GM12874 (cell line): ENCODE data around the gene KDM5D.

ENCODE experiments used
- CTCF ChIP-seq: IDR thresholded peaks from 2 replicates; pipeline ENCODE4 v1.5.1; 2011; ENCODE audit warnings: low read depth, mild to moderate bottlenecking, control low read depth, low read length, moderate library complexity; ENCODE audit not compliant: insufficient read depth

The KDM5D gene

DNA sequence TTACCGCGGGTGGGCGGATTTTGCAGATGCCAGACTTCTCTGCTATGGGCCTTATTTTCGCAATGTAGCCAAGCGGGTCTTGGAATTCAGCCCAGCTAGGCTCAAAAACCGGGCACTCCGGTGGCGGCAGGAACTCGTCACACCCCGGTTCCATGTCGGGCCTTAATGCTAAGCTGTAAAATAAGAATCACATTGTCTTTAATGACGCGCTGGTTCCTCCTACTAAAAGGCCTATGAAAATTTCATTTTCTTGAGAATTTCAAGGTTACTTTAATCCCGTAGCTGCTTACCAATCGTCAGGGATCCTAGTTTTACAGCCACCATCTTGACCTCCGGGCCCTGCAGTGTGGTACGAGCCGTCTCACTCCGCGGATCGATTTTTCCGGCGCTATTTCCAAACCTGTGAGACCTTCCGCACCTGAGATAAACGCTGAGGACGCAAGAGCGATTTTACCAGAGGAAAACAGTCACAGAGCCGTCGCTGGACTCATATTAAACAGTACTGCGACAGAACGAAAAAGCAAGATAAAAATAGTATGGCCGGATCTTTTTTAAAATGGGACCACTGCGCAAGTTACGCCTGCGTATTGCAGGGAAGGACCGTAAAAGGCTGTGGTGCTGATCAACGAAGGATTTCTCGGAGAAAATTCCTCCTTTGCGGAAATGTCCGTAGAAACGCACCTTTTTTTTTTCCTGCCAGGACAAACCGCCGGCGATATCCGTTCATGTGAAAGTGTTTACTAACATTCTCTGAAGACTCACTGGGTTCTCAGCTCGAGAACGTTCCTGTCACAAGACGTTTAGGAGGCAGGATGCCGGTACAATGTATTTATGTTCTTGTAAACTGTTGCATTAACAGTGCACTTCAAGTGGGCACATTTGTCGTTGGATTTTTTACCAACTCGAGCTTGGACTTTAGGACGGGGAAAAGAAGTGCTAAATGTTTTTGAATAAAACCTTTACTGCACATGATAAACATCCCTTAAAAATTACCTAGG is at the start of gene KDM5D:
Gene KDM5D, minus strand, starts transcription at position 346 of the 998 bp plus-strand sequence. Its CDS starts 192 bp downstream, at position 154.
- no peak for TF ChIP-seq CTCF

GRCh38 chrY:19768375-19768774 is 23.8 kb upstream of the KDM5D start:
- no peak for TF ChIP-seq CTCF

DNA sequence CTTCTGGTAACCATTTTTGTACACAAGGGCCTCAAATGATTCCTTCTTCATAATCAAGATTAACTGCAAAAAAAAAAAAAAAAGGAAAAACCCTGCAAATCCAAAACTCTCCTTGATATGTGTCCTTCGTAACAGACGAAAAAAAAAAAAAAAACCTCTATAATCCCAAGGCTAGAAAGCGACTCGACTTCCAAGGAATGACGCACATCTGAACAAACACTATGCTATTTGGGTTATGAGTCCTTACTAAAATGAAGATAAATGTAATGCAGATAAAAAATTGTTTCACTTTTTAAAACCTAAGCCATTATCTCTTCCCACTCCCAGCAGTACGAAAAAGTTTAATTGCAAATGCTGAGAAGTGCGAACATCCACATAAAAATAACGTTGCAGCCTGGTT is 1.2 kb downstream of the KDM5D start:
- no peak for TF ChIP-seq CTCF

GRCh38 chrY:19742153-19742552 is 2.4 kb downstream of the KDM5D start:
- TF ChIP-seq CTCF = no peak

GRCh38 chrY:19734425-19734824 is 10.1 kb downstream of the KDM5D start:
- TF ChIP-seq CTCF = no peak

GRCh38 chrY:19717950-19718349 is 26.6 kb downstream of the KDM5D start:
- no peak for TF ChIP-seq CTCF

- no peak for TF ChIP-seq CTCF
Measured at GRCh38 chrY:19717146-19717545, 27.4 kb downstream of the KDM5D start.
